HFFc6 (cell line): ENCODE data around the gene ZNF624. TPM values are rescaled to one million over a fixed set of nuclear protein-coding genes. Genes with fewer than 3 reads are reported as not detected.

Experiments
- DNase-seq: peaks from one replicate; pipeline ENCODE4 v3.0.0-alpha.2; 2018
- H3K27ac Mint-ChIP-seq: 2 replicates; pipeline ENCODE4 v1.8.0; 2020; ENCODE audit warnings: mild to moderate bottlenecking, mixed read lengths
- H3K27me3 Mint-ChIP-seq: 2 replicates; pipeline ENCODE4 v1.8.0; 2021; ENCODE audit warnings: mild to moderate bottlenecking, moderate library complexity, mixed read lengths; ENCODE audit not compliant: insufficient read depth
- H3K36me3 Mint-ChIP-seq: 2 replicates; pipeline ENCODE4 v1.8.0; 2021; ENCODE audit warnings: low read depth, mixed read lengths
- H3K4me1 Mint-ChIP-seq: 2 replicates; pipeline ENCODE4 v1.8.0; 2020; ENCODE audit warnings: low read depth, mixed read lengths
- H3K4me3 Mint-ChIP-seq: 2 replicates; pipeline ENCODE4 v1.8.0; 2020; ENCODE audit warnings: mild to moderate bottlenecking, moderate library complexity, mixed read lengths
- H3K9me3 Mint-ChIP-seq: 2 replicates; pipeline ENCODE4 v1.8.0; 2020; ENCODE audit warnings: mild to moderate bottlenecking, mixed read lengths
- CTCF ChIP-seq: fragments of 200-600 bp; sonication (generic); IDR thresholded peaks from 2 replicates; pipeline ENCODE4 v1.5.0; 2021; ENCODE audit warnings: antibody characterized with exemption, mild to moderate bottlenecking
- total RNA-seq, 6 experiments: library from RNA; stranded (reverse); fragmentation: NEBNext Ultra II Directional; extraction: Animal tissue kit (Norgen Biotek cat#: 25700); gene quantifications; 2 replicates in 1 of 6; 3 replicates in 5 of 6; pipeline ENCODE4 v1.2.3, GENCODE V29; 2021

Gene ZNF624
- total RNA-seq, 6 experiments from 2014 or later = 2.6 to 3.6 (median 2.9) TPM

- Mint-ChIP-seq H3K27me3 (no peaks in the 10 kb centered on the region), H3K9me3 (peaks cover 86% of the 10 kb centered on the region), H3K4me1 (no peaks in the 10 kb centered on the region), H3K4me3 (no peak overlapping the region), H3K27ac (no peak overlapping the region), H3K36me3 (peaks cover 59% of the 10 kb centered on the region)
- no peak for TF ChIP-seq CTCF
- no peak for DNase-seq
These were observed 36.1 kb downstream of the ZNF624 start for GRCh38 chr17:16617481-16618060.

DNA sequence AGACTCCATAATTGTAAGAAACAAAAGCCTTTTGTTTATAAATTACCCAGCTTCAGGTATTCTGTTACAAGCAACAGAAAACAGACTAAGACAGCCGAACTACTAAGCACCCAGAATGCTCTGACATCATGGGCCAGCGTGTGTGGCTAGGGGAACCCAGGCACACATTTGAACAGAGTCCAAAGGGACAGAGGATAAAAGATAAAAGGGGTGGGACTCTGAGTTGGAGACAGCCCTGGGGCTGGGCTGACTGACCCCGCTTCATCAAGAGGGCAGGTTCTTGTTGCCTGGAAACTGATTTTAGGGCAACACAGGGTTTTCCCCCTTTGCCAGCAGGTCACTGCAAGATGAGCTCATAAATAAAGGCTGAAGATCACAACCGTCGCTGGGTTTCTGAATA lies 54.1 kb downstream of the ZNF624 start:
- Mint-ChIP-seq H3K9me3 (peaks cover 46% of the 10 kb centered on the region), H3K27ac (no peak overlapping the region), H3K4me1 (no peaks in the 10 kb centered on the region), H3K36me3 (0 out of 2 replicates have a peak, but pooled peaks cover 4% of the 10 kb centered on the region), H3K27me3 (peaks cover 29% of the 10 kb centered on the region), H3K4me3 (no peak overlapping the region)
- DNase-seq = no peak
- no peak for TF ChIP-seq CTCF

DNA sequence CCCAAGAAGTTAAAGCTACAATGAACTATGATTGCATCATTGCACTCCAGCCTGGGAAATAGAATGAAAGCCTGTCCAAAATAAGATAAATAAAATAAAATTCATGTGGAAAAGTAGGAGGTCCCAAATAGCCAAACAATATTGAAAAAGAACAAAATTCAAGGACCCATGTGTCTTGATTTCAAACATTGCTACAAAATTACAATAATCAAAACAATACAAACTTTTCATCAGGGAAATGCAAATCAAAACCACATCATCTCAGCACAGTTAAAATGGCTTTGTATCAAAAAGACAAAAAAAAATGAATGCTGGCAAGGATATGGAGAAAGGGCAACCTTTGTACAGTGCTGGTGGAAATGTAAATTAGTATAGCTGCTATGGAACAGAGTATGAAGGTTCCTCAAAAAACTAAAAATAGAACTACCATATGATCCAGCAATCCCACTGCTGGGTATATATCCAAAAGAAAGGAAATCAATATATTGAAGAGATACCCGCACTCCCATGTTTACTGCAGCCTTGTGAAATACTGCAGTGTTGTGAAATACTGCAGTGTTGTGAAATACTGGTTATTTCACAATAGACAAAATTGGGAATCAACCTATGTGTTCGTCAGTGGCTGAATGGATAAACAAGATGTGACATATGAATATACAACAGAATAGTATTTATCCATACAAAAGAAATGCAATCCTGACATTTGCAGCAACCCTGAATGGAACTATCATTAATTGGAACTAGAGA lies 60.1 kb downstream of the ZNF624 start:
- H3K9me3 Mint-ChIP-seq = peaks cover 19% of the 10 kb centered on the region
- H3K36me3 Mint-ChIP-seq = peaks cover 4% of the 10 kb centered on the region; the same call in 1 of the 2 replicates
- H3K27ac Mint-ChIP-seq = no peak overlapping the region

GRCh38 chr17:16589097-16589969 lies 64.3 kb downstream of the ZNF624 start:
- H3K27ac Mint-ChIP-seq = no peak overlapping the region
- H3K36me3 Mint-ChIP-seq = no peaks in the 10 kb centered on the region; the same call in 1 of the 2 replicates
- peaks cover 8% of the 10 kb centered on the region for H3K4me1 Mint-ChIP-seq
- peak; percentile 76 for DNase-seq
- peak; percentile 99 for TF ChIP-seq CTCF
- H3K9me3 Mint-ChIP-seq = peaks cover 5% of the 10 kb centered on the region
- H3K27me3 Mint-ChIP-seq = peaks cover 18% of the 10 kb centered on the region
- H3K4me3 Mint-ChIP-seq = peak overlapping the region; percentile 75

More for the DNA sequence above, 60.1 kb downstream of the ZNF624 start:
- no peak for TF ChIP-seq CTCF
- Mint-ChIP-seq H3K4me3 (no peak overlapping the region), H3K27me3 (peaks cover 21% of the 10 kb centered on the region), H3K4me1 (no peaks in the 10 kb centered on the region)
- DNase-seq = no peak

GRCh38 chr17:16585796-16586195 lies 67.9 kb downstream of the ZNF624 start:
- H3K4me1 Mint-ChIP-seq = peaks cover 15% of the 10 kb centered on the region
- no peak for DNase-seq

More at GRCh38 chr17:16585796-16586195, 67.9 kb downstream of the ZNF624 start:
- Mint-ChIP-seq H3K4me3 (no peak overlapping the region), H3K9me3 (no peaks in the 10 kb centered on the region; the same call in none of the 2 replicates), H3K36me3 (no peaks in the 10 kb centered on the region; the same call in 1 of the 2 replicates), H3K27ac (no peak overlapping the region), H3K27me3 (peaks cover 25% of the 10 kb centered on the region)
- no peak for TF ChIP-seq CTCF
